ENCODE data around the gene ITGB6.
"Not testable (repeated sequence)": the region's sequence is repeated elsewhere in the genome, so short reads cannot be mapped to it uniquely, and the experiment has no call there.

The ITGB6 gene

GRCh38 chr2:160180690-160181089 lies 19.4 kb downstream of the ITGB6 start:
- not testable (repeated sequence) for H3K4me3 ChIP-seq (ENCODE audit: insufficient read depth in 1 of 2, low read depth in 1 of 2, low read length in 2 of 2); H3K9ac ChIP-seq (ENCODE audit: low read length); DNase-seq; H2AFZ ChIP-seq (ENCODE audit: low read depth, low read length); H2BK5ac ChIP-seq (ENCODE audit: low read depth, low read length, poor library complexity, severe bottlenecking); H3K27me3 ChIP-seq (ENCODE audit: control insufficient read depth in 1 of 2, insufficient read depth in 1 of 2, low read length in 2 of 2); H3K79me1 ChIP-seq (replicated peaks; ENCODE audit: low read length, poor library complexity, severe bottlenecking); H2AK5ac ChIP-seq (ENCODE audit: low read length, severe bottlenecking); H3K9me3 ChIP-seq (ENCODE audit: control insufficient read depth, low read length); H2BK12ac ChIP-seq (ENCODE audit: low read length in 2 of 2); H3K4me2 ChIP-seq (ENCODE audit: low read length, poor library complexity, severe bottlenecking); H3K4me1 ChIP-seq (ENCODE audit: control insufficient read depth, insufficient read depth, low read depth, low read length); H3K36me3 ChIP-seq (ENCODE audit: control insufficient read depth in 1 of 2, insufficient read depth in 2 of 2, low read depth in 1 of 2, low read length in 2 of 2); H3K14ac ChIP-seq (ENCODE audit: low read length in 2 of 2); H3K27ac ChIP-seq (ENCODE audit: low read length, poor library complexity, severe bottlenecking); H3K23ac ChIP-seq (ENCODE audit: low read length in 2 of 2)
- Histone ChIP-seq H3K18ac (ENCODE audit: low read depth in 1 of 2, low read length in 2 of 2) (peak overlapping the region; percentile 6 to 79), H2BK120ac (ENCODE audit: low read depth, low read length) (peak overlapping the region; percentile 54), H2BK15ac (ENCODE audit: low read depth, poor library complexity, severe bottlenecking) (peak overlapping the region; percentile 48), H4K8ac (ENCODE audit: low read length) (peak overlapping the region; percentile 85), H4K91ac (ENCODE audit: low read length) (peak overlapping the region; percentile 90), H3K4ac (ENCODE audit: low read depth in 1 of 2, low read length in 2 of 2) (peak overlapping the region in 1 of 2 experiments; percentile 68)
- 96% methylated on average over 7 of the region's 7 CpGs for WGBS

GRCh38 chr2:160180172-160180571 lies 19.9 kb downstream of the ITGB6 start:
- Histone ChIP-seq H3K36me3 (ENCODE audit: control insufficient read depth in 1 of 2, insufficient read depth in 2 of 2, low read depth in 1 of 2, low read length in 2 of 2) (no peaks in the 10 kb centered on the region), H2BK5ac (ENCODE audit: low read depth, low read length, poor library complexity, severe bottlenecking) (no peak overlapping the region), H3K4ac (ENCODE audit: low read depth in 1 of 2, low read length in 2 of 2) (no peak overlapping the region), H3K4me3 (ENCODE audit: insufficient read depth in 1 of 2, low read depth in 1 of 2, low read length in 2 of 2) (no peak overlapping the region), H3K4me1 (ENCODE audit: control insufficient read depth, insufficient read depth, low read depth, low read length) (peaks cover 9% of the 10 kb centered on the region), H4K8ac (ENCODE audit: low read length) (no peak overlapping the region), H3K23ac (ENCODE audit: low read length in 2 of 2) (no peak overlapping the region), H3K79me1 (replicated peaks; ENCODE audit: low read length, poor library complexity, severe bottlenecking) (no peaks in the 10 kb centered on the region), H2BK120ac (ENCODE audit: low read depth, low read length) (no peak overlapping the region), H3K9me3 (ENCODE audit: control insufficient read depth, low read length) (no peaks in the 10 kb centered on the region), H2AFZ (ENCODE audit: low read depth, low read length) (no peak overlapping the region), H3K9ac (ENCODE audit: low read length) (no peak overlapping the region), H3K27ac (ENCODE audit: low read length, poor library complexity, severe bottlenecking) (no peak overlapping the region), H3K4me2 (ENCODE audit: low read length, poor library complexity, severe bottlenecking) (no peak overlapping the region), H3K27me3 (ENCODE audit: control insufficient read depth in 1 of 2, insufficient read depth in 1 of 2, low read length in 2 of 2) (no peaks in the 10 kb centered on the region), H2AK5ac (ENCODE audit: low read length, severe bottlenecking) (no peak overlapping the region), H3K18ac (ENCODE audit: low read depth in 1 of 2, low read length in 2 of 2) (no peak overlapping the region), H3K14ac (ENCODE audit: low read length in 2 of 2) (no peak overlapping the region), H2BK15ac (ENCODE audit: low read depth, poor library complexity, severe bottlenecking) (no peak overlapping the region), H4K91ac (ENCODE audit: low read length) (no peak overlapping the region), H2BK12ac (ENCODE audit: low read length in 2 of 2) (no peak overlapping the region)
- no peak for DNase-seq

DNA sequence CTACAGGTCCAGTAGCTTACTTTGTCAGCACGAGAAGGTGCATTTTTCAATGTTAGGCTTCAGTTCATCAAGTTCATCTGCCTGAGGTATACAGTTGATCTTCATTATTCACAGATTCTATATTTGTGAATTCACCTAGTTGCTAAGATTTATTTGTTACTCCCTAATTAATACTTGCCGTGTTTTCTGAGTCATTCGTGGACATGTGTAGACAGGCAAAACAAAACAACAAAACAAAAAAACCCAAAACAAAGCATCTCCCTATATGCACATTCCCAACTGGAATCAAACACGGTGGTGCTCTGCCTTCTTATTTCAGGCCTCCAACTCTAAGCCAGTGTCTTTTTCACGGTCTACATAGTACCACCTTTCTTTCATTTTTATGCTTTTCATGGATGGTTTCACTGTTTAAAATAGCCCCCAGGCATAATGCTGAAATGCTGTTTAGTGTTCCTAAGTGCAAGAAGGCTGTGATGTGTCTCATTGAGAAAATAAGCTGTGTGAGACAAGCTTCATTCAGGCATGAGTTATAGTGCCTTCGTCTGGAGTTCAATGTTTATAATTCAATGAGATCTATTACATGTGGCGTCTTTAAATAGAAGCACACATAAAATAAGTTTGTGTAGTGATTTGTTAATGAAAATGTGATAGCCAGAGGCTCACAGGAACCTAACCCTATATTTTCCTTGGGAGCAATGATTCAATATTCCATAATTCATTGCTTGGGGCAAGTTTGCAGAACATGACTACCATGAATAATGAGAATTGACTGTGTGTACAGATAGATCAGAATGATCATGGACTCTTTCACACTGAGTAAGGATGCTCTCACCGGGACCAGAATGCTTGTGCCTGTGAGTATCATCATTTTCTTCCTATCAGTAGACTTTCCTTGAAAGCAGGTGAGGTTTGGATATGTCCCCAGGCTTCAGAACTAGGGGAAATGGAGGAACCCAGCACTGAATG lies 24.6 kb downstream of the ITGB6 start:
- no peaks in the 10 kb centered on the region for H3K27me3 ChIP-seq (ENCODE audit: control insufficient read depth in 1 of 2, insufficient read depth in 1 of 2, low read length in 2 of 2)
- WGBS: 85% methylated on average over 6 of the region's 8 CpGs

GRCh38 chr2:160174322-160174721 lies 25.8 kb downstream of the ITGB6 start:
- H3K9me3 ChIP-seq (ENCODE audit: control insufficient read depth, low read length): no peaks in the 10 kb centered on the region
- H3K4me2 ChIP-seq (ENCODE audit: low read length, poor library complexity, severe bottlenecking): no peak overlapping the region
- no peak overlapping the region for H4K91ac ChIP-seq (ENCODE audit: low read length)
- H3K36me3 ChIP-seq (ENCODE audit: control insufficient read depth in 1 of 2, insufficient read depth in 2 of 2, low read depth in 1 of 2, low read length in 2 of 2): no peaks in the 10 kb centered on the region
- H3K4ac ChIP-seq (ENCODE audit: low read depth in 1 of 2, low read length in 2 of 2): no peak overlapping the region
- no peak overlapping the region for H2BK5ac ChIP-seq (ENCODE audit: low read depth, low read length, poor library complexity, severe bottlenecking)
- H3K4me3 ChIP-seq (ENCODE audit: insufficient read depth in 1 of 2, low read depth in 1 of 2, low read length in 2 of 2): no peak overlapping the region
- H3K27ac ChIP-seq (ENCODE audit: low read length, poor library complexity, severe bottlenecking): no peak overlapping the region
- H3K4me1 ChIP-seq (ENCODE audit: control insufficient read depth, insufficient read depth, low read depth, low read length): no peaks in the 10 kb centered on the region
- H2BK120ac ChIP-seq (ENCODE audit: low read depth, low read length): no peak overlapping the region
- no peak overlapping the region for H3K18ac ChIP-seq (ENCODE audit: low read depth in 1 of 2, low read length in 2 of 2)
- WGBS: 95% methylated on average over 3 of the region's 3 CpGs
- no peak overlapping the region for H2AK5ac ChIP-seq (ENCODE audit: low read length, severe bottlenecking)
- no peak overlapping the region for H2BK15ac ChIP-seq (ENCODE audit: low read depth, poor library complexity, severe bottlenecking)
- H3K9ac ChIP-seq (ENCODE audit: low read length): no peak overlapping the region
- no peaks in the 10 kb centered on the region for H3K79me1 ChIP-seq (replicated peaks; ENCODE audit: low read length, poor library complexity, severe bottlenecking)
- DNase-seq: no peak
- no peak overlapping the region for H2AFZ ChIP-seq (ENCODE audit: low read depth, low read length)
- no peak overlapping the region for H4K8ac ChIP-seq (ENCODE audit: low read length)
- no peak overlapping the region for H3K23ac ChIP-seq (ENCODE audit: low read length in 2 of 2)
- no peak overlapping the region for H2BK12ac ChIP-seq (ENCODE audit: low read length in 2 of 2)
- H3K14ac ChIP-seq (ENCODE audit: low read length in 2 of 2): no peak overlapping the region
- H3K27me3 ChIP-seq (ENCODE audit: control insufficient read depth in 1 of 2, insufficient read depth in 1 of 2, low read length in 2 of 2): no peaks in the 10 kb centered on the region

More for the DNA sequence above, 24.6 kb downstream of the ITGB6 start:
- H2AFZ ChIP-seq (ENCODE audit: low read depth, low read length): no peak overlapping the region
- no peak overlapping the region for H2BK120ac ChIP-seq (ENCODE audit: low read depth, low read length)
- H3K36me3 ChIP-seq (ENCODE audit: control insufficient read depth in 1 of 2, insufficient read depth in 2 of 2, low read depth in 1 of 2, low read length in 2 of 2): no peaks in the 10 kb centered on the region
- no peak overlapping the region for H2BK5ac ChIP-seq (ENCODE audit: low read depth, low read length, poor library complexity, severe bottlenecking)
- H4K8ac ChIP-seq (ENCODE audit: low read length): no peak overlapping the region
- no peaks in the 10 kb centered on the region for H3K4me1 ChIP-seq (ENCODE audit: control insufficient read depth, insufficient read depth, low read depth, low read length)
- no peaks in the 10 kb centered on the region for H3K79me1 ChIP-seq (replicated peaks; ENCODE audit: low read length, poor library complexity, severe bottlenecking)
- no peak overlapping the region for H2BK15ac ChIP-seq (ENCODE audit: low read depth, poor library complexity, severe bottlenecking)
- no peak for DNase-seq
- no peak overlapping the region for H4K91ac ChIP-seq (ENCODE audit: low read length)
- H3K18ac ChIP-seq (ENCODE audit: low read depth in 1 of 2, low read length in 2 of 2): no peak overlapping the region
- H3K27ac ChIP-seq (ENCODE audit: low read length, poor library complexity, severe bottlenecking): no peak overlapping the region
- H3K23ac ChIP-seq (ENCODE audit: low read length in 2 of 2): no peak overlapping the region
- H3K4me2 ChIP-seq (ENCODE audit: low read length, poor library complexity, severe bottlenecking): no peak overlapping the region
- H3K4ac ChIP-seq (ENCODE audit: low read depth in 1 of 2, low read length in 2 of 2): no peak overlapping the region
- H2AK5ac ChIP-seq (ENCODE audit: low read length, severe bottlenecking): no peak overlapping the region
- H2BK12ac ChIP-seq (ENCODE audit: low read length in 2 of 2): no peak overlapping the region
- H3K9ac ChIP-seq (ENCODE audit: low read length): no peak overlapping the region
- no peak overlapping the region for H3K4me3 ChIP-seq (ENCODE audit: insufficient read depth in 1 of 2, low read depth in 1 of 2, low read length in 2 of 2)
- H3K14ac ChIP-seq (ENCODE audit: low read length in 2 of 2): no peak overlapping the region
- H3K9me3 ChIP-seq (ENCODE audit: control insufficient read depth, low read length): no peaks in the 10 kb centered on the region
